Hepatocyte (in vitro differentiated cells): ENCODE data around the gene LYPD5. TPM values are rescaled to one million over a fixed set of nuclear protein-coding genes. Genes with fewer than 3 reads are reported as not detected.

Experiments used
- DNase-seq: peaks from one replicate; pipeline ENCODE4 v3.0.0-alpha.2; 2016; ENCODE audit warnings: low spot score
- H2AFZ ChIP-seq: fragments of 200-600 bp; sonication (generic); 2 replicates; pipeline ENCODE4 v1.6.0; 2016; ENCODE audit warnings: antibody characterized with exemption, mild to moderate bottlenecking
- H3K27ac ChIP-seq: fragments of 200-600 bp; sonication (generic); 2 replicates; pipeline ENCODE4 v1.5.1; 2016; ENCODE audit warnings: mild to moderate bottlenecking
- H3K27me3 ChIP-seq: fragments of 200-600 bp; sonication (generic); 2 replicates; pipeline ENCODE4 v1.6.1; 2016
- H3K36me3 ChIP-seq: fragments of 200-600 bp; sonication (generic); replicated peaks from 2 replicates; pipeline ENCODE4 v1.5.1; 2016; ENCODE audit warnings: low read depth; ENCODE audit not compliant: insufficient read depth
- H3K4me1 ChIP-seq: fragments of 200-600 bp; sonication (generic); 2 replicates; pipeline ENCODE4 v1.5.1; 2016; ENCODE audit warnings: mild to moderate bottlenecking, moderate library complexity; ENCODE audit not compliant: insufficient read depth
- H3K4me2 ChIP-seq: fragments of 200-600 bp; sonication (generic); 2 replicates; pipeline ENCODE4 v1.6.0; 2016
- H3K4me3 ChIP-seq: fragments of 200-600 bp; sonication (generic); 2 replicates; pipeline ENCODE4 v1.5.1; 2016; ENCODE audit warnings: mild to moderate bottlenecking
- H3K79me2 ChIP-seq: fragments of 200-600 bp; sonication (generic); 2 replicates; pipeline ENCODE4 v1.6.0; 2017; ENCODE audit warnings: mild to moderate bottlenecking
- H3K9me2 ChIP-seq: fragments of 200-600 bp; sonication (generic); replicated peaks from 2 replicates; pipeline ENCODE4 v1.6.0; 2017; ENCODE audit warnings: mild to moderate bottlenecking; ENCODE audit not compliant: insufficient read depth
- H3K9me3 ChIP-seq: fragments of 200-600 bp; sonication (generic); 2 replicates; pipeline ENCODE4 v1.5.1; 2016; ENCODE audit warnings: low read depth, mild to moderate bottlenecking
- H4K20me1 ChIP-seq: fragments of 200-600 bp; sonication (generic); 2 replicates; pipeline ENCODE4 v1.6.0; 2016; ENCODE audit warnings: mild to moderate bottlenecking; ENCODE audit not compliant: insufficient read depth, poor library complexity, severe bottlenecking
- EZH2 ChIP-seq: fragments of 200-600 bp; sonication (generic); IDR thresholded peaks from 2 replicates; pipeline ENCODE4 v1.6.1; 2016; ENCODE audit warnings: antibody characterized with exemption, mild to moderate bottlenecking, borderline replicate concordance
- EZH2phosphoT487 ChIP-seq: fragments of 200-600 bp; sonication (generic); IDR thresholded peaks from one replicate; pipeline ENCODE4 v1.6.1; 2018; ENCODE audit warnings: antibody characterized with exemption, mild to moderate bottlenecking, low read depth, moderate library complexity; ENCODE audit not compliant: unreplicated experiment, severe bottlenecking
- WGBS: methylation state at CpG from one replicate; pipeline ENCODE4 v1.1.6; 2016; ENCODE audit warnings: low lambda C conversion rate; ENCODE audit errors: missing lambda C conversion rate; 5-methylcytosine and 5-hydroxymethylcytosine counted together
- polyA plus RNA-seq: library from polyadenylated mRNA; unstranded; fragments of >200 nt; fragmentation: Nextera tagmentation; extraction: Ambion mirVana; gene quantifications from 2 replicates; pipeline ENCODE4 v1.2.1, GENCODE V29; 2016
- total RNA-seq: library from RNA; depleted of rRNA; stranded (reverse); fragments of >200 nt; gene quantifications from 2 replicates; pipeline ENCODE4 v1.2.3, GENCODE V29; 2014
- TF ChIP-seq, protein P1 (sequence below): fragments of 200-600 bp; sonication (generic); IDR thresholded peaks from 2 replicates; pipeline ENCODE4 v1.5.1; 2016; ENCODE audit warnings: antibody characterized with exemption, mild to moderate bottlenecking; ENCODE audit not compliant: poor library complexity

Gene LYPD5, protein sequence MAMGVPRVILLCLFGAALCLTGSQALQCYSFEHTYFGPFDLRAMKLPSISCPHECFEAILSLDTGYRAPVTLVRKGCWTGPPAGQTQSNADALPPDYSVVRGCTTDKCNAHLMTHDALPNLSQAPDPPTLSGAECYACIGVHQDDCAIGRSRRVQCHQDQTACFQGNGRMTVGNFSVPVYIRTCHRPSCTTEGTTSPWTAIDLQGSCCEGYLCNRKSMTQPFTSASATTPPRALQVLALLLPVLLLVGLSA
- total RNA-seq (0.20 and 1.8 TPM in 2 replicates), polyA plus RNA-seq (1.6 and 1.9 TPM in 2 replicates)

GRCh38 chr19:43802216-43802951, at the start of gene LYPD5:
Gene LYPD5, minus strand, starts transcription at chr19:43802447. Its CDS starts 67 bp downstream, at chr19:43802380.
- Histone ChIP-seq H3K9me2 (no peaks in the 10 kb centered on the region), H3K4me3 (no peak within 1 kb of the TSS), H3K36me3 (no peaks in the 10 kb centered on the region), H3K79me2 (no peaks in the 10 kb centered on the region), H3K27me3 (no peaks in the 10 kb centered on the region), H3K4me2 (no peak within 1 kb of the TSS), H2AFZ (no peak within 1 kb of the TSS), H3K27ac (no peak within 1 kb of the TSS), H4K20me1 (no peaks in the 10 kb centered on the region), H3K9me3 (no peaks in the 10 kb centered on the region), H3K4me1 (no peaks in the 10 kb centered on the region)
- TF ChIP-seq EZH2phosphoT487 (no peak), EZH2 (no peak)
- TF ChIP-seq, protein P1, sequence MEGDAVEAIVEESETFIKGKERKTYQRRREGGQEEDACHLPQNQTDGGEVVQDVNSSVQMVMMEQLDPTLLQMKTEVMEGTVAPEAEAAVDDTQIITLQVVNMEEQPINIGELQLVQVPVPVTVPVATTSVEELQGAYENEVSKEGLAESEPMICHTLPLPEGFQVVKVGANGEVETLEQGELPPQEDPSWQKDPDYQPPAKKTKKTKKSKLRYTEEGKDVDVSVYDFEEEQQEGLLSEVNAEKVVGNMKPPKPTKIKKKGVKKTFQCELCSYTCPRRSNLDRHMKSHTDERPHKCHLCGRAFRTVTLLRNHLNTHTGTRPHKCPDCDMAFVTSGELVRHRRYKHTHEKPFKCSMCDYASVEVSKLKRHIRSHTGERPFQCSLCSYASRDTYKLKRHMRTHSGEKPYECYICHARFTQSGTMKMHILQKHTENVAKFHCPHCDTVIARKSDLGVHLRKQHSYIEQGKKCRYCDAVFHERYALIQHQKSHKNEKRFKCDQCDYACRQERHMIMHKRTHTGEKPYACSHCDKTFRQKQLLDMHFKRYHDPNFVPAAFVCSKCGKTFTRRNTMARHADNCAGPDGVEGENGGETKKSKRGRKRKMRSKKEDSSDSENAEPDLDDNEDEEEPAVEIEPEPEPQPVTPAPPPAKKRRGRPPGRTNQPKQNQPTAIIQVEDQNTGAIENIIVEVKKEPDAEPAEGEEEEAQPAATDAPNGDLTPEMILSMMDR: no peak
- 58% methylated on average over 12 of the region's 12 CpGs for WGBS
- DNase-seq: no peak

- peaks cover 42% of the 10 kb centered on the region for H3K9me3 ChIP-seq
- no peaks in the 10 kb centered on the region for H3K9me2 ChIP-seq
- no peak overlapping the region for H2AFZ ChIP-seq
- TF ChIP-seq EZH2: no peak
- TF ChIP-seq, protein P1: no peak
- no peak for TF ChIP-seq EZH2phosphoT487
- no peaks in the 10 kb centered on the region for H3K27me3 ChIP-seq
- H3K36me3 ChIP-seq: no peaks in the 10 kb centered on the region
- no peaks in the 10 kb centered on the region for H4K20me1 ChIP-seq
- DNase-seq: no peak
- no peaks in the 10 kb centered on the region for H3K79me2 ChIP-seq
- H3K4me2 ChIP-seq: no peak overlapping the region
- H3K4me3 ChIP-seq: no peak overlapping the region
- H3K27ac ChIP-seq: no peak overlapping the region
- H3K4me1 ChIP-seq: no peaks in the 10 kb centered on the region
These were observed 46.6 kb upstream of the LYPD5 start for GRCh38 chr19:43848821-43849220.

- no peak for TF ChIP-seq EZH2
- TF ChIP-seq, protein P1: no peak
- no peak for TF ChIP-seq EZH2phosphoT487
- Histone ChIP-seq H3K4me1 (no peaks in the 10 kb centered on the region), H3K36me3 (no peaks in the 10 kb centered on the region), H3K9me2 (no peaks in the 10 kb centered on the region), H4K20me1 (no peaks in the 10 kb centered on the region), H2AFZ (no peak overlapping the region), H3K27me3 (no peaks in the 10 kb centered on the region), H3K27ac (no peak overlapping the region), H3K9me3 (peaks cover 51% of the 10 kb centered on the region), H3K4me3 (no peak overlapping the region), H3K4me2 (no peak overlapping the region), H3K79me2 (no peaks in the 10 kb centered on the region)
- WGBS: 87% methylated on average over 4 of the region's 4 CpGs
- DNase-seq: no peak
These were observed 45.6 kb upstream of the LYPD5 start for GRCh38 chr19:43847884-43848283.
